Activated CD8-positive, alpha-beta memory T cell treated with anti-CD3 and anti-CD28 coated beads for 24 hours (primary cell): ENCODE data around the gene CCDC27.

Source experiments
- DNase-seq: peaks from one replicate; pipeline ENCODE4 v3.0.0-alpha.2; 2020

Gene CCDC27

GRCh38 chr1:3777647-3778589, 25.7 kb downstream of the CCDC27 start:
- no peak for DNase-seq

- DNase-seq, result no peak
Observed at GRCh38 chr1:3778590-3779264, 26.5 kb downstream of the CCDC27 start.

- no peak for DNase-seq
Observed at GRCh38 chr1:3779265-3779911, 27.1 kb downstream of the CCDC27 start.

DNA sequence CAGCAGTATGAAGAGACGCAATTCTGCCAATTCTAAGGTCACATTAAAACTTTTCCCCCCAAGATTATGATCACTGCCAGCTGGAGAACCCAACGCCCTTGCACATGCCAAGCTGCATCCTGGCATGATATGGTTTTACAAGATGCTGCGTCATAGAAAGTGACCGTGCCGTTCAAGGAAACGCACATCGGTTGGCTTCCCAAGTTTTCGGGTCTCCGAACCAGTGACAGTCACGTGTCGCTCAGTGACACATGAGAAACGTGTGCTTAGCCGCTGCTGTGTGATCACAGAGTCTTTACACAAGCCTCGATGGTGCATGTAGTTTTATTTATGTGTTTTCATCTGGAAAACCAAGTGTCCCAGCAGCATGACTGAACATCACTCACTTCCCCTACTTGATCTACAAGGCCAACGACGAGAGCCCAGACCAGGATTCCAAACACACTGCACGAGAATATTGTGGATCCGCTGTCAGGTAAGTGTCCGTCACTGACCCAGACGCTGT, 27.7 kb downstream of the CCDC27 start:
- DNase-seq, result no peak

- no peak for DNase-seq
Observed at GRCh38 chr1:3780901-3781300, 28.7 kb downstream of the CCDC27 start.

GRCh38 chr1:3783651-3784474, 31.6 kb downstream of the CCDC27 start:
- no peak for DNase-seq

DNA sequence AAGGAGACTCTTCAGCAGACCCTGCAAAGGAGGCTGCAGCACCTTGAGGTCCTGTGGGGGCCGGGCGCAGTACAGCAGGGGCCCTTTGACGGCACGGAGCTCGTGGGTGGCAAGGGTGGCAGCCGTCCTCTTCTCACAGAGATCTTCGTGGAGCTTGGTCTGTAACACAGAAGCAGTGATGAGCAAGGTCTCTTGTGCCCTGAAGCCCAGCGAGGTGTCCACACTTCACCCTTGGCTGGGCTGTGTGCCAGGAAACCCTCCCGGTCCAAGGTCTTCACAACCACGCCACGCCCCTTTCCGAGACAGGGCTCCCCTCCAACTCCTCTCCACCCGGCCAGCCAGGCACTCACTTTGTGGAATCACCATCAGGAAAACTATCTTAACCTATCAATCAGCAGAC, 32.8 kb downstream of the CCDC27 start:
- no peak for DNase-seq

DNA sequence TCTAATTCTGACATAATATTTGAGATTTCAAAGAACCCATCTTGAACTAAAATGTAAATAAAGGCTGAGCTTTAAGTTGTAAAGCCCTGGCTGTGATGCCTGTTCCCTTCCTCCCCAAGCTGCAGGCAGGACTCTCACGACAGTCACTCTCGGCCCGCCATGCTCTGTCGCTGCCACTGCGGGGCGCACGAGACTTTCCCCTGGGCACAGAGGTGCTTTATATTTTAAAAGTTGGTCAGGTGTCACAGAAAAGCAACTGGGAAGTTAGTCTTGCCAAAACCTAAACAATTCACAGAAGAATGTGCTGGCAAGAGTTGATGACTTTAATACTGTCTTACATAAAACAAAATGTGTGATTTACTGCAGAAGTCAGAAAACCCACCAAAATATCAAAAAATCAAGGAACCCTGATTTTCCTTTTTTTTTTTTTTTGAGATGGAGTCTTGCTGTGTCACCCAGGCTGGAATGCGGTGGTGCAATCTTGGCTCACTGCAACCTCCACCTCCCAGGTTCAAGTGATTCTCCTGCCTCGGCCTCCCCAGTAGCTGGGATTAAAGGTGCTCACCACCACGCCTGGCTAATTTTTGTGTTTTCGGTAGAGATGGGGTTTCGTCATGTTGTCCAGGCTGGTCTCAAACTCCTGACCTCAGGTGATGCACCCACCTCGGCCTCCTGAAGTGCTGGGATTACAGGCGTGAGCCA, 33.4 kb downstream of the CCDC27 start:
- DNase-seq, result no peak

GRCh38 chr1:3786468-3787348, 34.5 kb downstream of the CCDC27 start:
- no peak for DNase-seq

- DNase-seq, result no peak
Observed at GRCh38 chr1:3787349-3787715, 35.1 kb downstream of the CCDC27 start.

DNA sequence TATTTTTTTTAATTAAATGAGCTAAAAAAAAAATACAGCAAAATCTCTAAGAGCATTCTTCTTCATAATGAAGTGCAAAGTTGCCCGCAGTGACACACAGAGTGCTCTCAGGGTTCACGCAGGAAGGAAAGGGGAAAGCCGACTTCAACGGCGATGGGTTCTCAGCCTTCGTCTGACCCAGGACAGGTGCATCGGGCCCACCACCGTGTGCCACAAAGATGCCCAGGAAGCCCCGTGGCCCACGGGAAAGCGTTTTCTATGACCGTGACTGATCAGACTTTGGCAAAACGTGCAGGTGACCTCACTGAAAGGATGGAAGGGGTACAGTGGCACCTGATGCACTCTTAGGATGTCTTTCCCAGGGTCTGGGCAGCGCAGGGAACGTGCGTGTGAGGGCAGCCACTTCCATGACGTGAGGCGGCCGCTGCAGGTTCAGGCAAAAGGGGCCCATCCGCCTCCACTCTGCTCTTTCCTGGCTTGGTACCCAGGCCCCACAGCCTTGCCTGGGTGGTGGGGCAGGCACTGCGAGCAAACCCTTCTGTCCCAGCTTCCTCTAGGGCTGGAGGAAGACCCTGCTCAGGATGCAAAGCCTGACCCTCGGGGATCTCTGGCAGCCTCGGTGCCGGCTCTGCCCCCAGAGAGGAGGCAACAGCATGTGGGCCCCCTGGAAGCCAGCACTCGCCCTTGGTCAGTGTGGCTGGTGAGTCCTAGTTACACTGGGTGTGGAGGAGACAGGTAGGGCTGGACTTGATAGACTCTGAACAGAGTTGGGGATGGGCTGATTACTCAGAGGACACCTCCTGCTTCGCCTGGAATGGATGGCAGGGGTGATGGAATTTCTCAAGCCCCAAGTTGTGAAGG, 35.7 kb downstream of the CCDC27 start:
- no peak for DNase-seq

GRCh38 chr1:3788756-3789420, 36.6 kb downstream of the CCDC27 start:
- DNase-seq, result no peak

- no peak for DNase-seq
Observed at GRCh38 chr1:3789421-3790300, 37.4 kb downstream of the CCDC27 start.

DNA sequence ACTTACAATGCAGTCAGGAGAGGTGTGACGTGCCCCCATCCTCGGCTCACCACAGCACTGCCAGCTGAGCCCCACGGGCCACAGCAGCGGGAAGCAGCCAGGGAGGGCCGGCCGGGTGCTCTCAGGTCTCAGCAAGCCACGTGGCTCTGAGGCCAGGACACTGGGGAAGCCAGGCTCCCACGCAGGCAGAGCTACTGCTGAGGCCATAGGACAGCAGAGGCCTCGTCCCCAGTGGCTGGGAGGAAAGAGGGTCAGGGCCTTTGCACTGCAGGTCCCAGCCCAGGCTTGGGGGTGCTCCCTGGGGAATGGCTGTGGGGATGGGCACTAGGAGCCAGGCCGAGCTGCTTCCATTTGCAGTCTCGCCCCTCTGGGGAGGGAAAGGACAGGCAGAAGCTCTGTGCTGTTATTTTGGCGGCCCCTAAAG, 38.3 kb downstream of the CCDC27 start:
- no peak for DNase-seq

- DNase-seq, result no peak
Observed at GRCh38 chr1:3790952-3791351, 38.7 kb downstream of the CCDC27 start.

GRCh38 chr1:3795453-3796214, 43.4 kb downstream of the CCDC27 start:
- no peak for DNase-seq
